Activated CD8-positive, alpha-beta T cell treated with anti-CD3 and anti-CD28 coated beads for 36 hours (primary cell): ENCODE data around the gene RABEP2. TPM values are rescaled to one million over a fixed set of nuclear protein-coding genes. Genes with fewer than 3 reads are reported as not detected.

Experiments used
- ATAC-seq: fragments of 200-7000 bp; cut with Tn5 transposase; one replicate; pipeline ENCODE4 v1.10.0; 2021; ENCODE audit warnings: mild to moderate bottlenecking, moderate library complexity
- CTCF ChIA-PET: fragments of 350-600 bp; sonication (Branson Sonifier 250); formaldehyde crosslinking; loops from one replicate; lab custom pipeline; 2021; ENCODE audit warnings: antibody characterized with exemption; lab: Charles Lee
- POLR2A ChIA-PET: fragments of 350-600 bp; sonication (Branson Sonifier 250); formaldehyde crosslinking; loops from one replicate; lab custom pipeline; 2021; ENCODE audit warnings: antibody characterized with exemption; lab: Charles Lee
- DNase-seq: peaks from one replicate; pipeline ENCODE4 v3.0.0-alpha.2; 2020
- H3K27ac Mint-ChIP-seq: one replicate; pipeline ENCODE4 v1.8.0; 2021; ENCODE audit warnings: mild to moderate bottlenecking, mixed read lengths
- H3K27me3 Mint-ChIP-seq: one replicate; pipeline ENCODE4 v1.8.0; 2021; ENCODE audit warnings: mixed read lengths
- H3K36me3 Mint-ChIP-seq: one replicate; pipeline ENCODE4 v1.8.0; 2021; ENCODE audit warnings: low read depth, mixed read lengths
- H3K4me1 Mint-ChIP-seq: one replicate; pipeline ENCODE4 v1.8.0; 2021; ENCODE audit warnings: low read depth, mixed read lengths
- H3K4me3 Mint-ChIP-seq: one replicate; pipeline ENCODE4 v1.8.0; 2021; ENCODE audit warnings: mild to moderate bottlenecking, moderate library complexity, mixed read lengths
- H3K9me3 Mint-ChIP-seq: one replicate; pipeline ENCODE4 v1.8.0; 2021; ENCODE audit warnings: mixed read lengths
- intact Hi-C: fragments of 100-400 bp; cut with micrococcal nuclease; formaldehyde crosslinking; loops from one replicate; pipeline ENCODE4 v1.10.0; 2022
- total RNA-seq, 2 experiments: library from RNA; stranded (reverse); gene quantifications; one replicate each; pipeline ENCODE4 v1.2.3, GENCODE V29; 2021
- TF ChIP-seq, protein P1 (sequence below): fragments of 200-600 bp; IDR thresholded peaks from one replicate; pipeline ENCODE4 v1.8.0; 2022; ENCODE audit warnings: antibody characterized with exemption, mild to moderate bottlenecking

RABEP2 gene
- total RNA-seq, 2 experiments from 2014 or later = 13.1 to 14.0 TPM

DNA sequence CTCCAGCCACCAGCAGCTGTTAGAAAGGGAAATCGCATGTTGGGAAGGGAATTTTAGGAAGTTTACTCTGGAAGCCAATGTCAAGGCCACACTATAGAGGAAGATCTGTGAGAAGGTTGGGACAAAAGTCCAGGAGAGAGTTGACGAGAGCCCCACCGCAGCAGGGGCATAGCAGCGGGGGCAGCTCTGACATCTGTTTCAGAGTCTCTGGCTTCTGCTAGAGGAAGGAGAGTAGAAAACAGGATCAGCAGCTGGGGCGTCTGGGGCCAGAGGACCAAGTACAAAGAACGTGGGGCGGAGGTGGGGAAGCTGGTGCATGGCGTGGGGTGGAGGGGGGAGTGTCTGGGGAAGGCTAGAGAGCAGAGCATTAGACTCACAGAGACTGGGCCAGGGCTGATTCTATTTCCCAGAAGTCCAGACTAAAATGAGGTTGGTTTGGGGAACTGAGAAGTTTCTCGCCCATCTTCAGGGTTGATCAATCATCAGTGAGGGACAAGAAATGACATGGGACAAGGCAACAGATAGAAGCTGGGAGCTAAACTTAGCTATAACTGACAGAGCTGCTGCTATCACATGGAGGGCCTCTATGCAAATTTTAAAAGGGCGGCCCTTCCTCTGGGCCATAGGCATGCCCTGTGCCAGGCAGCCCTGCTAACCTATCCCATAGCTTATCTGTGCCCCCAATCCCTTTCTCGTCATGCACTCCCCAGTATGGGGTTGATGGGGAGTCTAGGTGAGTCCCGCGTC, 1.2 kb downstream of the RABEP2 start:
- Mint-ChIP-seq H3K36me3 (peaks cover 8% of the 10 kb centered on the region), H3K9me3 (no peaks in the 10 kb centered on the region), H3K27me3 (no peaks in the 10 kb centered on the region), H3K27ac (peak overlapping the region; percentile 71), H3K4me3 (peak overlapping the region; percentile 93), H3K4me1 (peaks cover 15% of the 10 kb centered on the region)
- intact Hi-C loops = no loop called here
- no peak for DNase-seq
- no peak for ATAC-seq
- TF ChIP-seq, protein P1, sequence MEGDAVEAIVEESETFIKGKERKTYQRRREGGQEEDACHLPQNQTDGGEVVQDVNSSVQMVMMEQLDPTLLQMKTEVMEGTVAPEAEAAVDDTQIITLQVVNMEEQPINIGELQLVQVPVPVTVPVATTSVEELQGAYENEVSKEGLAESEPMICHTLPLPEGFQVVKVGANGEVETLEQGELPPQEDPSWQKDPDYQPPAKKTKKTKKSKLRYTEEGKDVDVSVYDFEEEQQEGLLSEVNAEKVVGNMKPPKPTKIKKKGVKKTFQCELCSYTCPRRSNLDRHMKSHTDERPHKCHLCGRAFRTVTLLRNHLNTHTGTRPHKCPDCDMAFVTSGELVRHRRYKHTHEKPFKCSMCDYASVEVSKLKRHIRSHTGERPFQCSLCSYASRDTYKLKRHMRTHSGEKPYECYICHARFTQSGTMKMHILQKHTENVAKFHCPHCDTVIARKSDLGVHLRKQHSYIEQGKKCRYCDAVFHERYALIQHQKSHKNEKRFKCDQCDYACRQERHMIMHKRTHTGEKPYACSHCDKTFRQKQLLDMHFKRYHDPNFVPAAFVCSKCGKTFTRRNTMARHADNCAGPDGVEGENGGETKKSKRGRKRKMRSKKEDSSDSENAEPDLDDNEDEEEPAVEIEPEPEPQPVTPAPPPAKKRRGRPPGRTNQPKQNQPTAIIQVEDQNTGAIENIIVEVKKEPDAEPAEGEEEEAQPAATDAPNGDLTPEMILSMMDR = no peak
- ChIA-PET CTCF (interaction anchor here (12.2 kb wide), 1 partner anchor 21 kb away, joined by 87 read pairs; no protein-coding TSS in a partner anchor), POLR2A (interaction anchor here (0.9 to 3.7 kb wide), 7 partner anchors 9 to 101 kb away, joined by 3 to 12 read pairs (median 6); partner anchors contain the start of gene ATXN2L)

DNA sequence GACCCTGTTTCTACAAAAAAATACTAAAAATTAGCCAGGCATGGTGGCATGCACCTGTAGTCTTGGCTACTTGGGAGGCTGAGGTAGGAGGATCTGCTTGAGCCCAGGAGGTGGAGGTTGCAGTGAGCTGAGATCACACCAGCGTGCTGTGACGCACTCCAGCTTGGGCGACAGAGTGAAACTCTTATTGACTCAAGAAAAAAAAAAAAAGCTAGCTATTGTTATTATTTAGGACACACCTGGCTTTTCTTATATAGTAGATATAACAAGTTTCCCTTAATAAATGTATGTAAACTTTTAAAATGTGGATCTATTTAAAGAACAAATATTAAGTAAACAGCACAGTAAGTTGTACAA, 1.8 kb downstream of the RABEP2 start:
- peak overlapping the region; percentile 71 for H3K27ac Mint-ChIP-seq
- no peak for DNase-seq
- ATAC-seq = no peak
- intact Hi-C loops = no loop called here
- peaks cover 8% of the 10 kb centered on the region for H3K36me3 Mint-ChIP-seq
- H3K27me3 Mint-ChIP-seq = no peaks in the 10 kb centered on the region
- peaks cover 15% of the 10 kb centered on the region for H3K4me1 Mint-ChIP-seq
- ChIA-PET POLR2A (interaction anchor here (0.9 to 3.7 kb wide), 5 partner anchors 9 to 100 kb away, joined by 3 to 12 read pairs (median 6); partner anchors contain the start of gene ATXN2L), CTCF (interaction anchor here (12.2 kb wide), 1 partner anchor 22 kb away, joined by 87 read pairs; no protein-coding TSS in a partner anchor)
- no peaks in the 10 kb centered on the region for H3K9me3 Mint-ChIP-seq
- TF ChIP-seq, protein P1 = no peak
- peak overlapping the region; percentile 93 for H3K4me3 Mint-ChIP-seq

DNA sequence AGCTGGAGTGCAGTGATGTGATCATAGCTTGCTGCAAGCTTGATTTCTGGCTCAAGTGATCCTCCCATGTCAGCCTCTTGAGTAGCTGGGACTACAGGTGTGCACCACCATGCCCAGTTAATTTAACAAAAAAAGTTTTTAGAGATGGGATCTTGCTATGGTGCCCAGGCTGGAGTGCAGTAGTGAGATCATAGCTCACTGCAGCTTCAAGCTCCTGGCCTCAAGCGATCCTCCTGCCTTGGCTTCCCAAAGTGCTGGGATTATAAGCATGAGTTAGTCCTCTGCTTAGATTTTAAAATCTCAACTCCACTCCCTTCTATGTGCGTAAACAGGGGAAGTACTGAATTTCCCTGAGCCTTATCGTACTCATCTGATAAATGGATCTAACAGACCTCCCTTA, 6.3 kb downstream of the RABEP2 start:
- Mint-ChIP-seq H3K27me3 (no peaks in the 10 kb centered on the region), H3K9me3 (no peaks in the 10 kb centered on the region), H3K4me1 (peaks cover 3% of the 10 kb centered on the region), H3K4me3 (no peak overlapping the region), H3K27ac (no peak overlapping the region), H3K36me3 (peaks cover 19% of the 10 kb centered on the region)
- ChIA-PET CTCF (interaction anchor here (0.8 to 1.7 kb wide), 2 partner anchors 19 to 27 kb away, joined by 3 to 7 read pairs; no protein-coding TSS in a partner anchor), POLR2A (no interaction called here)
- TF ChIP-seq, protein P1 = no peak
- no peak for DNase-seq
- no peak for ATAC-seq
- intact Hi-C loops = no loop called here

GRCh38 chr16:28917095-28917494, 7.9 kb downstream of the RABEP2 start:
- H3K36me3 Mint-ChIP-seq = peaks cover 18% of the 10 kb centered on the region
- ChIA-PET POLR2A (interaction anchor here (0.9 to 1.3 kb wide), 4 partner anchors 11 to 95 kb away, joined by 3 to 5 read pairs (median 3); partner anchors contain the start of genes ATXN2L and TUFM), CTCF (interaction anchor here (1.7 kb wide), 1 partner anchor 43 kb away, joined by 7 read pairs; no protein-coding TSS in a partner anchor)
- no peak for DNase-seq
- H3K27me3 Mint-ChIP-seq = no peaks in the 10 kb centered on the region
- ATAC-seq = no peak
- H3K9me3 Mint-ChIP-seq = no peaks in the 10 kb centered on the region
- TF ChIP-seq, protein P1 = no peak
- intact Hi-C loops = no loop called here
- H3K4me1 Mint-ChIP-seq = no peaks in the 10 kb centered on the region
- H3K27ac Mint-ChIP-seq = no peak overlapping the region
- no peak overlapping the region for H3K4me3 Mint-ChIP-seq

DNA sequence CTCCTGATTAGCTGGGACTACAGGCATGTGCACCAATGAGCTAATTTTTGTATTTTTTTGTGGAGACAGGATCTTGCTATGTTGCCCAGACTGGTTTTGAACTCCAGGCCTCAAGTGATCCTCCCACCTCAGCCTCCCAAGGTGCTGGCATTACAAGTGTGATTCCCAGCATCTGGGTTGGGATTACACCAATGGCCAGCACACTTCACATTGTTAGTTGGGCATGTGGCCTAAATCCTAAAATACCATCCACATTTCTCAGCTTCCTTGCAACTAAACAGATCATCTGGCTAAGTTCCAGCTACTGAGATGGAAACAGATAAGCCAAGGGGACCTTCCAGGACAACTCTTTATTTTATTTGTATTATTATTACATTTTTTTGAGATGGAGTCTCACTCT, 9.9 kb downstream of the RABEP2 start:
- H3K4me1 Mint-ChIP-seq = no peaks in the 10 kb centered on the region
- H3K36me3 Mint-ChIP-seq = peaks cover 18% of the 10 kb centered on the region
- intact Hi-C loops = no loop called here
- CTCF ChIA-PET = interaction anchor here (1.0 kb wide), 1 partner anchor 30 kb away, joined by 5 read pairs; no protein-coding TSS in a partner anchor
- POLR2A ChIA-PET = interaction anchor here (0.8 to 1.3 kb wide), 2 partner anchors 21 to 360 kb away, joined by 3 read pairs; no protein-coding TSS in a partner anchor
- TF ChIP-seq, protein P1 = no peak
- H3K27me3 Mint-ChIP-seq = no peaks in the 10 kb centered on the region
- DNase-seq = no peak
- no peaks in the 10 kb centered on the region for H3K9me3 Mint-ChIP-seq
- no peak overlapping the region for H3K27ac Mint-ChIP-seq
- no peak overlapping the region for H3K4me3 Mint-ChIP-seq
- no peak for ATAC-seq
